IMR-90 (cell line): ENCODE measurements around the gene HDAC8.

Experiments used
- BHLHE40 ChIP-seq: fragments of 150-350 bp; IDR thresholded peaks from 2 replicates; pipeline ENCODE4 v1.6.1; 2016; ENCODE audit warnings: mild to moderate bottlenecking, low read depth, low read length
- CEBPB ChIP-seq: IDR thresholded peaks from 2 replicates; pipeline ENCODE4 v1.6.1; 2012; ENCODE audit warnings: low read depth, low read length, improper control_type of control experiment
- CTCF ChIP-seq: conservative IDR thresholded peaks from 2 replicates; pipeline ENCODE4 v1.5.1; 2012; ENCODE audit warnings: mild to moderate bottlenecking, low read depth, low read length, improper control_type of control experiment
- FOS ChIP-seq: fragments of 150-350 bp; IDR thresholded peaks from 2 replicates; pipeline ENCODE4 v1.6.1; 2016; ENCODE audit warnings: low read depth, low read length
- MAFK ChIP-seq: IDR thresholded peaks from 2 replicates; pipeline ENCODE4 v1.6.1; 2012; ENCODE audit warnings: low read depth, low read length, improper control_type of control experiment
- MAZ ChIP-seq: IDR thresholded peaks from 2 replicates; pipeline ENCODE4 v1.6.1; 2012; ENCODE audit warnings: low read depth, mild to moderate bottlenecking, low read length, improper control_type of control experiment, moderate library complexity, borderline replicate concordance
- MXI1 ChIP-seq: IDR thresholded peaks from 2 replicates; pipeline ENCODE4 v1.6.1; 2012; ENCODE audit warnings: low read depth, mild to moderate bottlenecking, low read length, moderate library complexity, borderline replicate concordance
- POLR2A ChIP-seq: IDR thresholded peaks from 2 replicates; pipeline ENCODE4 v1.6.1; 2012; ENCODE audit warnings: mild to moderate bottlenecking, low read depth, low read length
- RAD21 ChIP-seq: IDR thresholded peaks from 2 replicates; pipeline ENCODE4 v1.6.1; 2012; ENCODE audit warnings: low read length, improper control_type of control experiment
- RCOR1 ChIP-seq: IDR thresholded peaks from 2 replicates; pipeline ENCODE4 v1.6.1; 2012; ENCODE audit warnings: mild to moderate bottlenecking, low read length, improper control_type of control experiment; ENCODE audit not compliant: insufficient replicate concordance
- RFX5 ChIP-seq: IDR thresholded peaks from 2 replicates; pipeline ENCODE4 v1.8.0; 2012; ENCODE audit warnings: low read depth, mild to moderate bottlenecking, low read length, moderate library complexity
- SMC3 ChIP-seq: fragments of 150-350 bp; IDR thresholded peaks from 2 replicates; pipeline ENCODE4 v1.6.1; 2016; ENCODE audit warnings: low read depth, mild to moderate bottlenecking, antibody characterized with exemption, low read length, moderate library complexity
- TF ChIP-seq, protein P1 (sequence below): fragments of 150-350 bp; IDR thresholded peaks from 2 replicates; pipeline ENCODE4 v1.6.1; 2017; ENCODE audit warnings: mild to moderate bottlenecking, antibody characterized with exemption, low read length, low read depth

DNA sequence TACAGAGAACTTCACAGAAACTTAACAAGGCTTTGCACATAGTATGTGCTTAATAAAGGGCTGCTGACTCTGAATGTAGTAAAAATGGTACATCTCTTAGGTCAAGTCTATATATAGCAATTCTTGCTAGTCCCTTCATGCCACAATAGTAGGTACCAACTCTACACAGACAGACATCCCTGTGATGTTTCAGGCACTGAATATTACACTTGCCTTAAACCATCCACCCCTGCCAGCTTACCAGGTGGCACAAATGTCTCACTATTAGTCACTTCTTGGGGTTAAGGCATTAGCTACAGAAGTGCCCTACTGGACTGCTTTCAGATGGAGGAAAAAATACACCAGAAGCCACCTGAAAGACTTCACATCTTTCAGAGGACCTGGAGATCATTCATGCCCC, 180.6 kb downstream of the HDAC8 start:
- no peak for TF ChIP-seq CTCF
- TF ChIP-seq POLR2A, result no peak
- no peak for TF ChIP-seq MAZ
- no peak for TF ChIP-seq RFX5
- TF ChIP-seq BHLHE40, result no peak
- TF ChIP-seq RAD21, result no peak
- TF ChIP-seq FOS, result no peak
- TF ChIP-seq, protein P1, sequence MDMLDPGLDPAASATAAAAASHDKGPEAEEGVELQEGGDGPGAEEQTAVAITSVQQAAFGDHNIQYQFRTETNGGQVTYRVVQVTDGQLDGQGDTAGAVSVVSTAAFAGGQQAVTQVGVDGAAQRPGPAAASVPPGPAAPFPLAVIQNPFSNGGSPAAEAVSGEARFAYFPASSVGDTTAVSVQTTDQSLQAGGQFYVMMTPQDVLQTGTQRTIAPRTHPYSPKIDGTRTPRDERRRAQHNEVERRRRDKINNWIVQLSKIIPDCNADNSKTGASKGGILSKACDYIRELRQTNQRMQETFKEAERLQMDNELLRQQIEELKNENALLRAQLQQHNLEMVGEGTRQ, result no peak
- TF ChIP-seq CEBPB, result no peak
- TF ChIP-seq RCOR1, result no peak
- TF ChIP-seq SMC3, result no peak
- TF ChIP-seq MAFK, result no peak
- TF ChIP-seq MXI1, result no peak
